HG03442 (cell line): Measurements from ENCODE around the gene MLPH.
A peak's percentile ranks its signal among the peaks of the same experiment; 100 is the strongest.

Source experiments
- ATAC-seq: cut with Tn5 transposase; IDR thresholded peaks from one replicate; pipeline ENCODE4 v1.9.1; 2021; ENCODE audit warnings: mild to moderate bottlenecking, moderate library complexity; ENCODE audit not compliant: unreplicated experiment

The MLPH gene

DNA sequence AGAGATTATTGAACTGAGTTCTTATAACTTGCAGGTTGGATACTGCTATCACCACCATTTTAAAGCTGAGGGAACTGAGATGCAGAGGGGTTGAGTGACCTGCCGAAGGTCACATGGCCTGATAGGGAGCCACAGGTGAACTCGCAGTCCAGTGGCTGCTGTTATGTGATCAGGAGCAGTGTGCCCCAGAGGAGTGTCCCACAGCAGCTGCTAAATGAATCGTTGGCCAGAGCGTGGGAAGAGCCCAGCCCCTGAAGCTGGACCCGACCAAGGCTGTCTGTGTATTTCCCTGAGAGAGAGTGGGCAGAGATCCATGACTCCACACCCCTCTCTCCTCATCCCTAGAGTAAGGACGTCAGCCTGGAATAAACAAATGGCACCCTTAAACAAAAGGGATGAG, 52.6 kb downstream of the MLPH start:
- ATAC-seq: no peak

DNA sequence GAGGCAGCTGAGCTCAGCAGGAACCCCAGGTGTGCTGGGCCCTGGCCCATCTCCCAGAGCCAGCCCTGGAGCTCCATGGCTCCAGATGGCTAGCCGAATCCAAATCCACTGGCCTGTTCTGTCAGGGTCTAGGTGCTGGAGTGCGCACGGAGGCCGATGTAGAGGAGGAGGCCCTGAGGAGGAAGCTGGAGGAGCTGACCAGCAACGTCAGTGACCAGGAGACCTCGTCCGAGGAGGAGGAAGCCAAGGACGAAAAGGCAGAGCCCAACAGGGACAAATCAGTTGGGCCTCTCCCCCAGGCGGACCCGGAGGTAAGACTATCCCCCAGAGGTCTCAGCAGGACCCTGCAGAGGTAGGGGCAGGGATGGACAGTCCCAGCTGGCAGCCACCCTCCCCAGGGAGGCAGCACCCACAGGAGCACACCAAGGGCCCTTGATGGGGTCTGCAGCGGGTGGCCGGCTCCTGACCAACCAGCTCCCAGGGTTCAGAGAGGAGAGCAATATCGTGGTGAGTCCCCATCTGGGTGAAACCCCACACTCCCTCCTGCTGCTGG, 53.2 kb downstream of the MLPH start:
- ATAC-seq: no peak

DNA sequence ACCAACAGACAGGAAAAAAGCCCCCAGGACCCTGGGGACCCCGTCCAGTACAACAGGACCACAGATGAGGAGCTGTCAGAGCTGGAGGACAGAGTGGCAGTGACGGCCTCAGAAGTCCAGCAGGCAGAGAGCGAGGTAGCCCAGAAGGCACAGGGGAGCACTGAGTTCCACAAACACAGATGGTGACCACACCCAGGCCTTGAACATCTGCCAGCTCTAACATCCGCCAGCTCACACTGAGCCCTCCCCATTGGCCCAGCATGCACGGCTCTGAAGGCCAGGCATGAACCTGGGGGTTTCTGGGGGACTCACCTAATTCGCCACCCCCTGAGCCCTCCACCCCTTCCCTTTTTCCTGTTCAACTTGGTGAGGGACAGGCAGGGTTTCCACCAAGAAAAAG, 53.8 kb downstream of the MLPH start:
- ATAC-seq: no peak

DNA sequence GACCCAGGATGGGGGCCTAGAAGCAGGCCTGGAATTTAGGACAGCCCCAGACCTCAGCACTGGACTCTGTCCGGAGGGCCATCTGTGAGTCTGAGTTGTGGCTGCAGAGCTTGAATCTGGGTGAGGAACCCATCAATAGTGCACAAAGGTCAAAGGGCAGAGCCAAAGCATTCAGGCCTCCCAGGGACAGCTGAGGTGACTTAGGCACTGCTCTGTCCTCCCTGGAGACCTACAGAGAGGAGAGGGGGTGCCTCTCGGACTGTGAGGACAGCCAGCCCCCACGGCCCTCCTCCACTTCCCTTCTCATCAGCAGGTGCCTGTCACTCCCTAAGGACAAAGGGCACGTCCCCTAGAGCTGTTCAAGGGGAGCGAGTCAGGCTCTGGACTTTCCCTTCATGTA, 54.2 kb downstream of the MLPH start:
- ATAC-seq: no peak

DNA sequence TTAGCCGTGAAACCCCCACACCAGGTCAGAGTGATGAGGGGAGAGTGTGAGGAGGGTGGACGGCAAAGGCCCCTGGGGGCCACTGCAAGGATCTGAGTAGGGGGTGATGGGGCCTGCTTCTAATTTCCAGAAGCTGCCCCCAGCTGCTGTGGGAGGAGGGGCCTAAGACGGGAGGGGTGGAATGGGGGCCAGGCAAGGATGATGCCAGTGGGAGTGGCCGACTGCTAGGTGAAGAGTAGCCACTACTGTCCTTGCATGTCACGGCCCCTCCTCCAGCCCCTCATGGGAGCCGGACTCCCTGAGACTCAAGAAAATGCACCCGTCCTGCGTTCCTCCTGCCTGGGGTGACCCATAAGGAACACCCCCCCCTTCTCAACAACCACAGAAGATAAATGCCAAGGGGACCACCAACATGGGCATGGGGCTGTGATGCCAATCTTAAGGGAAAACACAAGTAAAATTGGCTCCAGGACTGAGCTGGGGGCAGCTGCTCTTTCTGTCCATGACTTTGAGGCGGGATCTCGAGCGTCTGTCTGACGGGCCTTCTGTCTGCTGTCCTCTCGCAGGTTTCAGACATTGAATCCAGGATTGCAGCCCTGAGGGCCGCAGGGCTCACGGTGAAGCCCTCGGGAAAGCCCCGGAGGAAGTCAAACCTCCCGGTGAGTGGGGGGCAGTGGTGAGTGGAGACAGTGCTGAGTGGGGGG, 55.1 kb downstream of the MLPH start:
- ATAC-seq: no peak

DNA sequence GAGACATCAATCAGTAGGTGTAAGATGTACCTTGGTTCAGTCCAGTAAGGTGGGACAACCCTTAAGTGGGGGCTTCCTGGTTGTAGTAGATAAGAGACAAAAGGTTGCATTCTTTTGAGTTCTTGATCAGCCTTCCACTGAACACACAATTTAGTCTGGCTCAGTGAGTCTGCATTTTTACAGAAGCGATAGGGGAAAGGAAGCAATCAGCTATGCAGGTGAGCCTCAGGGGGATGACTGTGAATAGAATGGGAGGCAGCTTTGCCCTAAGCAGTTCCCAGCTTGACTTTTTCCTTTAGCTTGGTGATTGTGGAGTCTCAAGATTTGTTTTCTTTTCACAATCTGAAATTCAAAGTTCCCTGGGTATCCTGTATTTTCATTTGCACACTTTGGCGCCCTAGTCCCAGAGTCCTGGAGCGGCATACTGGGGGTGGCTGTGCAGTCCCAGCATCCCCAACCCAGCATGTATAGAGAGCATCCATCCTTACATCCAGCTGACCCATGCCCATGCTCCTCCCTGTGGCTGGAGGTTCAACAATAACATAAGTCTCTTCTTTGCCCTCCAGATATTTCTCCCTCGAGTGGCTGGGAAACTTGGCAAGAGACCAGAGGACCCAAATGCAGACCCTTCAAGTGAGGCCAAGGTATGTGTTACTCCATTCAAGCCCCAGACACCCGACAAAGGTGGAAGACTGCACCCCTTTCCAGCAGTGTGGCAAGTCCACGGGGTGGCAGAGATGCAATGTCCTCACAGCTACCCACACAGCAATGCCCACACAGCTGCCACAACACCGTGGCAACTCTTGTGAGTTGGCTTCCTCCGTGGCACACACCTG, 59.2 kb downstream of the MLPH start:
- ATAC-seq: no peak

DNA sequence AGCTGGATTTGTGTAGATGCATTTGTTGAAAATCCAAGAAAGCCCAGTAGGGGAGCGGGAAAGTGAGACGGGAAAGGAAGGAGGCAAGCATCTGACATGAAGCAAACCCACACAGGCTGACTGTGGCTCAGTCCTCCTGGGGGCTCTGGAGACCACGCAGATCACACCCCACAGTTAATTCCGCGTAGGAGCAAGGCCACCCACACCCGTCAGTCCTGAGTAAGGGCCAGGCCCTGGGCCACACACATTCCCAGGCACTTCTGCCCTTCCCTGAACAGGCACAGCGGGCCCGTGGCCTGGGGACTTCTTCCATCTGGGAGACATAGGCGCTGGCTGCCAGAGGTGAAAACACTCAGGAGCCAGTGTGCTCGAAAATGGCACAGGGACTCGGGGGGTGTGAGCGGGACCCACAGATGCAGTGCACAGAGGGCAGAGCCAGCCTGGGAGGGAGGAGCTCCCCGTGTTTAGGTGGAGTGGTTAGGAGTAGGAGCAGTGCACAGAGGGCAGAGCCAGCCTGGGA, 59.9 kb downstream of the MLPH start:
- no peak for ATAC-seq

DNA sequence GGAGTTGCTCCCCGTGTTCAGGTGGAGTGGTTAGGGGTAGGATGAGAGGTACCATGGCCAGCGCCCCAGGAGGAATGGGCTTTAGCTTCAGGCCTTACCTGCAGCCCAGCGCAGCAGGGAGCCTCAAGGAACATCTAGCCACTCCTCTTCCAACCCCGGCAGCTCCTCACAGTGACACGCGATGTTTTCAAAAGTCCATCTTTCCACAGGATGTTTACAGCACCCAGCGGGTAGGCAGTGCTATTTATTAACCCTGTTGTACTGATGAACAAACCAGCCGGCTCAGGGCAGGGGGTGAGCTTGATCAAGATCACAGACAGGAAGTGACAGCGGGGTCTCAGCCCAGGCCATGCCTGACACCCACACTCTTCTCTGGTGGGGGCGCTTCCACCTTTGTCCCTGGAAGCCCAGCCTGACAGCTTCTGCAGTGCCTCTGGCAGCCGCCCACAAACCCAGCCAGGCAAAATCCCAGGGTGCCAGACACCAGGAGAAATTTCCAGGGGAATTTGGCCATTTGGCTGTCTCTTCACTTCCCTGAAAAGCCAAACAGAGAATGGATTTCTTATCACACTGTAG, 60.9 kb downstream of the MLPH start:
- no peak for ATAC-seq

DNA sequence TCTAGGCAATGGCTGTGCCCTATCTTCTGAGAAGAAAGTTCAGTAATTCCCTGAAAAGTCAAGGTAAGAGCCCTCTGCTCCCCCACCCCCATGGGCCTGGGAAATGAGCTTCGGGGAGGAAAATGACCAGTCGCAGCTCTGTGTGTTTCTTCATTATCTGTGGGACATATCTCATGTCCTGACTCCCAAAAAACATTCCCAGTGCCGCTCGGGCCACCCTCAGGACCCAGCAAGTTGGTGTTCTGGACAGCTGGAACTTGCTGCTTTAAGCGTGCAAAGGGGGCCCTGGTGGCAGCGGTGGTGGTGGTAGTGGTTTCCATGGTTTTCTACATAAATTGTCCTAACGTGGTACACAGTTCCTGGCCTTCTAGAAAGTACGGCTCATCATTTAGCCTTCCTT, 62.2 kb downstream of the MLPH start:
- no peak for ATAC-seq

DNA sequence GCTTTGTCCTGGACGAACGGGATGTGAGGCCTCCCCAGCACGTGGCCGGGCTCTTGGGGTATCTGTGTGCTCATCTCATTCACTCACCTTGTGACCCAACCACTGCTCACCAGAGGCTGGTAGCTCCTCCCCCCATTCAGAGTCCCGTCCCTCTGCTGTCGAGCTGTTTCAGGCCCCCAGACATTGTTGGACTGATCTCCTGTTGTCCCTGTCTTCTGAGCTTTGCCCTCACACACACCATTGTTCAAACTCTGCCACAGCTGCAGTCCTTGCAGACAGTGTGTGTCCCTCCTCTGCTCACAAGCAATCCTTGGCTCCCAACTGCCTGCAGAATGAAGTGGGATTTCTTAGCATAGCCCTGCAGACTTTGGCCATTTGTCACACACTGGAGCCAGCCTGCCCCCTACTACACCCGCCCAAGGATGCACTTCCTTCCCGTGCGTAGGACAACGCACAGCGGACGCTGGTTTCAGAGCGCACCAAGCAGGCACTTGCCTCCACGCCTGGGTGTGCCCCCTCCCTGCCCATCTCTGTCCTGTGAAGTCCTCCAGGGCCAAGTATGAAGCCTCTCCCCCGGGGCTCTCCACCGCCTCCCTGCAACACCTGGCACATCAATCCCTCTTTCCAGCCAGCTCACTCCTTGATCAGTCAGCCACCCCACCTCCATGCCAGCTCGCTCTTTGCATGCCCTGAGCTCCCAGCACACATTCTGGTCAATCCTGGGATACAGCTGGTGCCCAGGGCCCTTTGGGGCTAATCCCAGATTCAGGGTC, 62.8 kb downstream of the MLPH start:
- ATAC-seq: no peak

DNA sequence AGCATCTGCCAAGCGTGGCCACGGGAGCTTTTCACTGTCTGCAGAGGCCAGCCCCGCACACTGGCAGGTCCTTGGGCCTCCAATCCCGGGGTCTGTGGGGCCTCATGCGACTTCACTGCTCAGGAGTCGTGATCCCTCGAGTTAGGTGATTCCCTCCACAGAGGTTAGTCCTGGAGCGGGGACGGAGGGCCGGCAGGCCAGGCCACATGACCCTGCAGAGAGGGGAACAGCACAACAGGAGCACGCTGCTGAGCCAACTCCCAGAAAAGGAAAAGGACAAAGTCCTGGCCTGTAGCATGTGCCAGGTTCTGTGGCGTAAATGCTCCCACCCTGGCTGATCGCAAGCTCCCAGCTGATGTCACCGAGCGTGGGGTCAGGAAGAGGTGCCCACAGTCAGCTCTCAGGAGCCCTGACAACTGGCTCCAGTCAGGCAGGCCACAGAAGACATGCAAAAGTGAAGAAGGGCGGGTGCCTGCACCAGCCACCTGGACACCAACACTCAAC, 64.1 kb downstream of the MLPH start:
- no peak for ATAC-seq

DNA sequence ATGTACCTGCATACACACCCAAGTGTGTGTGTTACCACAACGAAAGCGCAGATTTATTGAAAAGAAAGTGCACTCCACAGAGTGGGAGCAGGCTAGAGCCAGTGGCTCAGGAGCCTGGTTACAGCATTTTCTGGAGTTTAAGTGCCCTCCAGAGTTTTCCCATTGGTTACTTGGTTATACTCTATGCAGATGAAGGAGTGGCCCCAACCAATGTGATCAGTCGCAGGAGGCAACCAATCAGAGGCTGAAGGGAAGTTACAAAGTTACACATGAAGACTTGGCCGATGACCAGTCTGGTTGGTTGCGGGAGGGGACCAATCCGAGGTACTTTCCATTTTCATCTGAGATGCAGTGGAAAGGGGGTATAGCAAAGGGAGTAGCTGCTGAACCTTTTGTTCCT, 65.9 kb downstream of the MLPH start:
- no peak for ATAC-seq

DNA sequence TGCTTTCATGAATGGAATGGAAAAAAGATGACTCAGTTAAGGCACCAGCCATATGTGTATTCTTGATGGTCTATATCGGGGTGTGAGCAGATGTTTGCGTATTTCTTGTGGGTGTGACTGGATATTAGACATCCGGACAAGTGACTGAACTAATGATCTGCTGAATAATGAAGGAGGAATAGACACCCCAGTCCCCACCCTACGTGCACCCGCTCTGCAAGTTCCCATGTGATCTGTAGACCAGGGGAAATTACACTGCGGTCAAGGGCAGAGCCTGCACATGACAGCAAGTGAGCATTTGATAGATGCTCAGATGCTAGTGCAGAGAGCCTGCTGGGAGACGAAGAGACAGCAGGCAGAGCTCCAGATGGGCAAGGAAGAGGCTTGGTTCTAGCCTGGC, 66.9 kb downstream of the MLPH start:
- ATAC-seq: no peak

DNA sequence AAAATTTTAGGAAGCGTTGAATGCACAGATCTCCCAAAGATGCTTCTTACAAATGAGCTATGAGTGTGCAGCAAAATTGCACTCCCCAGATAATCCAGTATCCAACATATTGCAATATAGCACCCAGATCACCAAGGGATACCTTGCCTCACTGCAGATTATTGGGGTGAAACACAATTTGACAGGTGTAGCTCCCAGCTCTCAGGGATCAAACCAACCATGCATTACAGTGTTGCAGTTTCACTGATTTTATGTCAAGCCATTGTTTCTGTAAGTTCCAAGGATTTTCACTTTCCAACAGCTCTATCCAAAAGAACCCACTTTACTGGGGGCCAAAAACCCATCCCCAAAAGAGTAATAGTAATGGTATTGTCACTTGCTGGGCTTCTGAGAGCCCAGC, 68.5 kb downstream of the MLPH start:
- ATAC-seq: no peak

DNA sequence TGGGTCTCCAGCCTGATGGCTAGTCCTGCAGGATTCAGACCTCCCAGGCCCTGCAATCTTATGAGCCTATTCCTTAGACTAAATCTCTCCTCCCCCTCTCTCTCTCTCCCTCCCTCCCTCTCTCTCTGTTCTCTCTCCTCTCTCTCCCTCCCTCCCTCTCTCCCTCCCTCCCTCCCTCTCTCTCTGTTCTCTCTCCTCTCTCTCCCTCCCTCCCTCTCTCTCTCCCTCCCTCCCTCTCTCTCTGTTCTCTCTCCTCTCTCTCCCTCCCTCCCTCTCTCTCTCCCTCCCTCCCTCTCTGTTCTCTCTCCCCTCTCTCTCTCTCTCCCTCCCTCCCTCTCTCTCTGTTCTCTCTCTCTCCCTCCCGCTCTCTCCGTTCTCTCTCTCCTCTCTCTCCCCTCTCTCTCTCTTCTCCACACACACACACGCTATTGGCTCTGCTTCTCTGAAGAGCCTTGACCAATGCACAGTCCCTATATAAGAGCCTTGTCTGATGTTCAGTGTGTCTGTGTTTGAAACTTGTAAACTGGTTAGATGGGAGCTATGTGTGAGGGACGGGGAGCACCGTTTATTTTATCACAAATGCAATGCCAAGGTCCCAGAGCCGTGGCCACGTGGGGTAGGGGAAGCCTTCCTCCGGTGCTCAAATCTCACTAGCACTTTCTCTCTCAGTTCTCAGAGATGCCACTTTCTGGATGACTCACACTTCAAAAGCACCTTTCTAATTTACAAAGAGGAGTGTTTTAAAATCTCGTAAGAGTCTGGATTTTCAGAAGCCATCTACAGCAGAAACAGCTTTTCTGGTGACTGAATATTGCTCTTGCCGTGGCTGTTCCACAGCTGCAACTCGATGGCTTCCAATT, 70.0 kb downstream of the MLPH start:
- ATAC-seq: peak; percentile 95

DNA sequence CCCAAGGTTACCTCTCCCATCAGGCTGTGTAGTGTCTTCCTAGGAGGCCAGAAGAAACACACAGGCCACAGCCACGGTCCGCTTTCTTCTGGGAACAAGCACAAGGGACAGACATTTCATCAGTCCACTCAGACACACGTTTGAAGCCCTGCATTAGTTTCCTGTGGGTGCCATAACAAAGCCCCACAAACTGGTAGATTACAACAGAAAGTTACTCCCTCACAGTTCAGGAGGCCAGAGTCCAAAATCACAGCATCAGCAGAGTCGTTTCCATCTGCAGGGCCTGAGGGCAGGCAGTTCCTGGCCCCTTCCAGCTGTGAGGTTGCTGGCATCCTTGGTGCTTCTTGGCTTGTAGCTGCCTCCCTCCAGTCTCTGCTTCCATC, 70.6 kb downstream of the MLPH start:
- ATAC-seq: peak; percentile 25

DNA sequence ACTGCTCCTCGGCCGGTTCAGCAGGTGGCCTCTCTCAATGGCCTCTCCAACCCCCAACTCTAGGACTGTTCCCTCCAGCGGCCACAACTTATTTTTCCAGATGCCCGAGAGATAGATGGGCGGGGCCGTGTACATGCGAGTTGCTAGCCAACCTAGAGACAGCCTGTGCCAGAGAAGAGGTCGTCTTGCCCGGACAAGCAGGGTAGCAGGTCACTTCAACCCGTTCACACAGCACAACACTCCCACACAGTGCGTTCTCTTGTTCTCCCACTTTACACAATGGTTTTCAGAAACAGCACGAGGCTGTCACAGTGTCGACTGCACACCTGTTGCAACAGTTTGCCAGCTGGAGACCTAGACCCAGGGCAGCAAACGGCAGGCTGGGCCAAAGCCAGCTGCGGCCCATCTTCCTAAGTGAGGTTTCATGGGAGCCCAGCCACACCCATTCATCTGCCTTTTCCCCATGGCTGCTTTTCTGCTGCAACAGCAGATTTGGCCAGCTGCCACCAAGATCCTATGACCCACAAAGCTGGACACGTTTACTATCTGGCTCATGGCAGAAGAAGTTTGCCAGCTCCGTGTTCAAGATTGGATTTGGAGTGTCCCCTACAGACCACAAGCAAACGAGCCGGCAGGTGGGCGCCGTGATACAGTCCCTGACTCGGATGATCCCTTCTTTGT, 72.0 kb downstream of the MLPH start:
- ATAC-seq: no peak

DNA sequence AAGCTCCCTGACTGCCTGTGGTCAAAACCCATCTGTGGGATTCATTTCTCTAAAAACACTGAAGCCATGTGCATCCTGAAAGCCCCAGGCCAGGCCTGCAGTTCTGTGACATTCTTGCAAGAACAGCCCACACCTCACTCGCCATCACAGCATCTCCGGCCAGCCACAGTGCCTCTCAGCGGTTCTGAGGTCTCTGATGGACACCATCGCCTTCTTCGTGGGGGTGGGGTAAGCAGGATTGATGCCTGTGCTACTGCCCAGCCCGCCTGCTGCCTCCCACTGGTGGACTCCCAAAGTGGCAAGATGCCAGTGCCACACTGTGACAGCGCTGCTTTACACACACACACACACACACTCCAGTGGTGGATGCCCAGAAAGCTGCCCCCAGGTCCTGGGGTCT, 74.2 kb downstream of the MLPH start:
- no peak for ATAC-seq

DNA sequence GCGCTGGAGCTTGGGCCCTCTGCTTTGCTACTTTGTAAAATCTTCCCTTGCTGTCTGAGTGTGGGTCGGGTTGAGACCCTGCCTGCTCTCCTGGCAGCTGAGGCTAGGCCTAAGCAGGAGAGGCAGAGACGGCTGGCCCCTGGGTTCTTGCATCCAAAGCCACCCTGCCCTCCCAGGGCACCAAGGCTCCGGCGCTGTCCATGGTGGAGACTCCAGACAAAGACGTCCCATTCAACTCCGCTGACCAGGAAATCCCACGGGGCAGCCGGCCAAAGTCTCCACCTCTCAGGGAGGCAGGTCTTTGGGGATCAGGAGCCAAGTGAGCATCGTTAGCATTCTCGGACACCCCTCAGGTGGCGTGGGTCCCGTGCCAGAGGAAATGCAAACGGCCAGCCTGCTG, 76.8 kb downstream of the MLPH start:
- ATAC-seq: no peak
